ENCODE data around the gene CHRM4.

The CHRM4 gene

GRCh38 chr11:46346886-46347636 is 44.5 kb downstream of the CHRM4 start, which contains the start of gene DGKZ:
TSS of gene DGKZ (plus strand) at chr11:46347463. CDS start at chr11:46347660, 197 bp downstream.
- peak; percentile 91 for DNase-seq

DNA sequence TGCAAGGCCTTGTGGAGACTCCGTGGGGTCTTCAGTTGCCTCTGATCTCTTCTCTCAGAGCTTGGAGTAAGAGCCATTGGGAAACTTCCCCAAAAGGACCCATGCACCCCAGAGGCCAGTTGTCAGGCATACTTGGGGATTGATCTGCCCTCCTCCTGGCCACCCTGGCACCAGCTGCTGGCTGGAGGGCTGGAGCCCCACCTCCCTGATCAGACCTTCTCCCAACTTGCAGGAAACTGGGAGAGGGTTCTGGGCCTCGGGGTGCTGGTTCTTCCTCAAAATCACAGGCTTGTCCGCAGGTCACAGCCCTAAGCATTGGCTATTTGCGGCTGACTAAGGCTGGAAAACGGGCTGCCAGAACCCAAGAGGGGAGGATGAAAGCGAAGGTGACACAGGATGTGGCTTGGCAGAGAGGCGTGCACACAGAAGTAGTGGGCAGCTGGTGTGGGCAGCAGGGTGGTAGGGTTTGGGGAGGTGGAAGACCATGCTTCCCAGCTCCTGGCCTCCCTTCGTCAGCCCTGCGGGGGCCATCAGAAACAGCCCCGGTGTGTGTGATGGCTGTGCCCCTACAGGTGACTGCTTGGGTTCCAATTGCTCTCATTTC is 45.6 kb downstream of the CHRM4 start:
- DNase-seq, result no peak

DNA sequence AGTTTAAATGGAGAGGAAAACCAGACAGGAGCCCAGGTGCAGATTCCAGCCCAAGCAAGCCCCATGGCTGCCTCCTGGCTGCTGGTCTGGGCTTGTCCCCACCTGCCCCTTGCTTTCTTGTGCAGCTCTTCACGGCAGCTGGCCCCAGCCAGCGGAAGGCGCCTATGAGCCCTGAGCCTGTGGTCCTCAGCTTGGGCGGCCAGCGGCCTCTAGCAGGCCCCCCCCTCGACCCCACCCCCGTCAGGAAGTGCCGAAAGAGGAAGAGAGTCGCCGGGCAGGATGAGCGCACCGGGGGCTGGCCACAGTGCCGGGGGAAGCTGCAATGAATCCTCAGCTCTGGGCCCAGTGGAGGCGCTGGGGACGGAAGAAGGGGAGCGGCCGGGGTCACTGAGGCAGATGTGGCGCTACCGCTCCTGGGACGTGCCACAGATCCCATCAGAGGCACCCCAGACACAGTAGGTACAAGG is 46.4 kb downstream of the CHRM4 start:
- DNase-seq, result no peak

DNA sequence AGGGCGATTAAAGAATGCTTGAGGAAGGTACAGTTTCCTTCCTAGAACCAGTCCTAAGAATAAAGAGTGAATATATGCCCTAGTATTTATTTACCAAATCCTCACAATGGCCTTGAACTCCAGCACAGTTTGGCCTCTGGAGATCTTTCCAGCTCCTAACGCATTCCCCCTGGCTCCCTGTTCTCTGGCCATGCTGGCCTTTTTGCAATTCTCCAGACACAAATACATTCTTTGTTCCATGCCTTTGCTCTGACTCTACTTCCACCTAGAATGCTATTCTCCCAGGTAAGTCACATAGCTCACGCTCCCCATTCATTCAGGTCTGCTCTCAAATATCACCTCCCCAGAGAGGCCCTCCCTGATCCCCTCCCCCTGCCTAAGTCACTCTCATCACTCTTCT is 48.1 kb downstream of the CHRM4 start:
- DNase-seq, result no peak

- no peak for DNase-seq
Observed at GRCh38 chr11:46342239-46342638, 49.3 kb downstream of the CHRM4 start.

DNA sequence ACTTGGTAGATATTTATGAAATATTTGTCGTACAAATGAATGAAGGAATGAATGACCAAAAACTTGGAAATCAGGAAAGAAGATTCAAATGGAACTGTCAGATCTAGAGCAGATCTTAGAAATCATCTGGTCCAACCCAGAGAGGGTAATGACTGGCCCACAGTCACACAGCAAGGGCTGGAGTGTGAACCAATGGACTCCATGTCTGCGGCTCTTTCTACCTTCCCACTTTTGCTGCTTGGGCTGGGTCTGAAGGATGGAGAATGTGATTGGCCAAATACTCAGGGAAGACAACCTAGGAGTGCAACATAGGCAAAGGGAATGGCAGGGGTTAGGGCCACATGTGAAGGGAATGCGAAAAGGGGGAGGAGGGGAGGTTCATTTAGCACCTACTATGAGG is 50.1 kb downstream of the CHRM4 start:
- DNase-seq, result no peak

DNA sequence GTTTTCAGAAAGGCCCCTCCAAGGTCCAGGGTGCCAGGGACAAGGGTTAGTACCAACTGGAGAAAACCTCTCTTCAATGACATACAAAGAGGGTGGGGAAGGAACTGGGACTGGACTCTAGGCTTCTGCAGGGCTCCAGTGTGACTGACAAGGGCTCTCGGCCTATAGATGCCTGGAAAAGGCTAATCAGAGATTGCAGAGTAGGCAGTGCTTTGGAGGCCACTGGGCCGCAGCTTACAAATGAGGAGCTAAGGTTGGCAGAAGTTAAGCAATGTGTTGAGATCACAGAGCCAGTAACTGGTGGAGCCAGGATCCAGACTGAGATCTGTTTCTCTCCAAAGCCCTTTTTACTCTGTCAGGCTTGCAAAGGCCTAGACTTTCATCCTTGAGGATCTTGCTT is 51.8 kb downstream of the CHRM4 start:
- DNase-seq, result no peak

GRCh38 chr11:46338988-46339666 is 52.4 kb downstream of the CHRM4 start:
- no peak for DNase-seq

GRCh38 chr11:46338636-46338987 is 53.0 kb downstream of the CHRM4 start:
- DNase-seq, result no peak

DNA sequence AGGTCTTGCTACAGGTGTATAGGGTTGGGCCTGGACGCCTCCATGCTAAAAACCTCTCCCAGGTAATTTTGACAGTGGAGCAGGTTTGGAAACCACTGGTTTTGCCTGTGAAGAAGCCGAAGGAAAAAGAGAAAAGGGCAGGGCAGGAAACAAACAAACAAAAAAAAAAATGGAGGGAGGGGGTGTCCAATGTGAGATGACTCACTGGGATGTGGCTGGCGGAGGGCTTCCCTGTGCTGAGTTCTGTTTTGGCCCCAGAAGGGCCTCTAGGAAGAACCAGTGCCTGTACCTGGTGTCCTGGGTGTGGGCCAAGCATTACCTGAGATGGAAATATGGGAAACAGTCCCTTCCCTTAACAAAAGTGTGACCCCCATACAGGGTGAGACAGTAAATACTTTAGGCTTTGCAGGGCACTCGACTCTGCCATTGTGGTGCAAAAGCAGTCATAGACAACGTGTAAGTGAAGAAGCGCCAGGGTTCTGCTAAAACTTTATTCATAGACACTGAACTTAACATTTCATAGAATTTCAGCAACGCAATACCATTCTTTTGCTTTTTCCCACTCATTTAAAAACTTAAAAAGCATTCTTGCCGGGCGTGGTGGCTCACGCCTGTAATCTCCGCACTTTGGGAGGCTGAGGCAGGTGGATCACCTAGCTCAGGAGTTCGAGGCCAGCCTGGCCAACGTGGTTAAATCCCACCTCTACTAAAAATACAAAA is 53.8 kb downstream of the CHRM4 start:
- DNase-seq, result no peak

GRCh38 chr11:46336563-46337180 is 54.9 kb downstream of the CHRM4 start:
- no peak for DNase-seq

- no peak for DNase-seq
Observed at GRCh38 chr11:46335890-46336562, 55.5 kb downstream of the CHRM4 start.

GRCh38 chr11:46335271-46335670 is 56.3 kb downstream of the CHRM4 start:
- no peak for DNase-seq

- no peak for DNase-seq
Observed at GRCh38 chr11:46334211-46334610, 57.4 kb downstream of the CHRM4 start.
